Kidney epithelial cell (primary cell): ENCODE measurements around the gene USP17L15. TPM values are rescaled to one million over a fixed set of nuclear protein-coding genes. Genes with fewer than 3 reads are reported as not detected.

ENCODE experiments used
- total RNA-seq: library from RNA; depleted of rRNA; stranded (reverse); fragments of >200 nt; gene quantifications from 2 replicates; pipeline ENCODE4 v1.2.3, GENCODE V29; 2015

The USP17L15 gene
- total RNA-seq, 1 donor from 2014 or later: not detected

Other genes starting within 250 kb of the USP17L15 start
- not detected in 2 replicates for gene FAM90A26, start 64.0 kb upstream of the USP17L15 start, total RNA-seq
- gene USP17L10, start 23.7 kb upstream of the USP17L15 start, total RNA-seq: not detected in 2 replicates
- gene USP17L11, start 19.0 kb upstream of the USP17L15 start, total RNA-seq: not detected in 2 replicates
- gene USP17L12, start 14.2 kb upstream of the USP17L15 start, total RNA-seq: not detected in 2 replicates
- gene USP17L13, start 9.5 kb upstream of the USP17L15 start, total RNA-seq: not detected in 2 replicates
- not detected in 2 replicates for gene USP17L17, start 9.5 kb downstream of the USP17L15 start, total RNA-seq
- gene USP17L18, start 14.2 kb downstream of the USP17L15 start, total RNA-seq: not detected in 2 replicates
- gene USP17L19, start 19.0 kb downstream of the USP17L15 start, total RNA-seq: not detected in 2 replicates
- not detected in 2 replicates for gene USP17L20, start 23.7 kb downstream of the USP17L15 start, total RNA-seq
- not detected in 2 replicates for gene USP17L21, start 28.5 kb downstream of the USP17L15 start, total RNA-seq
- gene USP17L22, start 33.2 kb downstream of the USP17L15 start, total RNA-seq: not detected in 2 replicates
- not detected in 2 replicates for gene USP17L24, start 90.8 kb downstream of the USP17L15 start, total RNA-seq
- gene USP17L25, start 95.5 kb downstream of the USP17L15 start, total RNA-seq: not detected in 2 replicates
- not detected in 2 replicates for gene USP17L26, start 100.3 kb downstream of the USP17L15 start, total RNA-seq
- gene USP17L5, start 105.0 kb downstream of the USP17L15 start, total RNA-seq: not detected in 2 replicates
- not detected in 2 replicates for gene USP17L27, start 109.8 kb downstream of the USP17L15 start, total RNA-seq
- gene USP17L28, start 114.5 kb downstream of the USP17L15 start, total RNA-seq: not detected in 2 replicates
- not detected in 2 replicates for gene USP17L29, start 119.3 kb downstream of the USP17L15 start, total RNA-seq
- gene USP17L30, start 128.7 kb downstream of the USP17L15 start, total RNA-seq: not detected in 2 replicates
- gene DEFB131A, start 210.0 kb downstream of the USP17L15 start, total RNA-seq: not detected in 2 replicates